Upper lobe of left lung (tissue), 6 donors: ENCODE data around the gene FAM187B. TPM values are rescaled to one million over a fixed set of nuclear protein-coding genes. Genes with fewer than 3 reads are reported as not detected.

ENCODE experiments used
- ATAC-seq, 2 donors: fragments of 200-7000 bp; cut with Tn5 transposase; one replicate each; pipeline ENCODE4 v1.9.1; 2022; ENCODE audit warnings: mild to moderate bottlenecking in 2 of 2, moderate library complexity in 2 of 2; ENCODE audit not compliant: low FRiP score in 2 of 2
- DNase-seq, 2 donors: peaks; one replicate each; pipeline ENCODE4 v3.0.0-alpha.2; 2019 to 2020
- H3K27ac ChIP-seq, 4 donors: fragments of 200-600 bp; sonication (generic); one replicate each; pipeline ENCODE4 v1.5.1; 2016 to 2019
- H3K27me3 ChIP-seq, 4 donors: fragments of 200-600 bp; sonication (generic); one replicate each; pipeline ENCODE4 v1.5.1; 2017 to 2019
- H3K36me3 ChIP-seq, 4 donors: fragments of 200-600 bp; sonication (generic); one replicate each; pipeline ENCODE4 v1.5.1; 2016 to 2019
- H3K4me1 ChIP-seq, 4 donors: fragments of 200-600 bp; sonication (generic); one replicate each; pipeline ENCODE4 v1.5.1; 2018 to 2019
- H3K4me3 ChIP-seq, 4 donors: fragments of 200-600 bp; sonication (generic); one replicate each; pipeline ENCODE4 v1.5.1; 2017 to 2019; ENCODE audit warnings: mild to moderate bottlenecking in 2 of 4, moderate library complexity in 1 of 4
- H3K9me3 ChIP-seq, 4 donors: fragments of 200-600 bp; sonication (generic); one replicate each; pipeline ENCODE4 v1.5.1; 2018 to 2019
- CTCF ChIP-seq, 6 experiments: fragments of 450-650 bp in 4 of 6; fragments of 200-600 bp in 2 of 6; sonication (generic) in 2 of 6; IDR thresholded peaks; one replicate each; pipeline ENCODE4 v1.5.1; 2016 to 2019; ENCODE audit warnings: antibody characterized with exemption in 6 of 6
- EP300 ChIP-seq, 4 donors: sonication (generic); formaldehyde crosslinking; IDR thresholded peaks; one replicate each; pipeline ENCODE4 v1.5.1; 2017; ENCODE audit warnings: antibody characterized with exemption in 4 of 4, control low read depth in 2 of 4
- POLR2A ChIP-seq, 4 donors: fragments of 450-650 bp; IDR thresholded peaks; one replicate each; pipeline ENCODE4 v1.5.1; 2016 to 2017; ENCODE audit warnings: antibody characterized with exemption in 4 of 4, mild to moderate bottlenecking in 2 of 4
- POLR2AphosphoS5 ChIP-seq, 2 donors: sonication (generic); formaldehyde crosslinking; IDR thresholded peaks; one replicate each; pipeline ENCODE4 v1.5.1; 2017; ENCODE audit warnings: antibody characterized with exemption in 2 of 2
- WGBS, 2 donors: methylation state at CpG; one replicate each; pipeline ENCODE4 v1.1.5; 2017 to 2018; 5-methylcytosine and 5-hydroxymethylcytosine counted together
- total RNA-seq, 6 donors: library from RNA; depleted of rRNA in 4 of 6; stranded (reverse); fragments of >200 nt in 4 of 6; gene quantifications; one replicate each; pipeline versions ENCODE4 v1.1.0 to v1.2.1, GENCODE V29; 2016 to 2021
- donor health status: DM: no; HTN: no; CAD: no; lungs with moderate emphysema.
- donor health status: DM: no; HTN: yes; CAD: no; lungs with severe emphysema.

The FAM187B gene
- total RNA-seq, 6 donors from 2014 or later: not detected

DNA sequence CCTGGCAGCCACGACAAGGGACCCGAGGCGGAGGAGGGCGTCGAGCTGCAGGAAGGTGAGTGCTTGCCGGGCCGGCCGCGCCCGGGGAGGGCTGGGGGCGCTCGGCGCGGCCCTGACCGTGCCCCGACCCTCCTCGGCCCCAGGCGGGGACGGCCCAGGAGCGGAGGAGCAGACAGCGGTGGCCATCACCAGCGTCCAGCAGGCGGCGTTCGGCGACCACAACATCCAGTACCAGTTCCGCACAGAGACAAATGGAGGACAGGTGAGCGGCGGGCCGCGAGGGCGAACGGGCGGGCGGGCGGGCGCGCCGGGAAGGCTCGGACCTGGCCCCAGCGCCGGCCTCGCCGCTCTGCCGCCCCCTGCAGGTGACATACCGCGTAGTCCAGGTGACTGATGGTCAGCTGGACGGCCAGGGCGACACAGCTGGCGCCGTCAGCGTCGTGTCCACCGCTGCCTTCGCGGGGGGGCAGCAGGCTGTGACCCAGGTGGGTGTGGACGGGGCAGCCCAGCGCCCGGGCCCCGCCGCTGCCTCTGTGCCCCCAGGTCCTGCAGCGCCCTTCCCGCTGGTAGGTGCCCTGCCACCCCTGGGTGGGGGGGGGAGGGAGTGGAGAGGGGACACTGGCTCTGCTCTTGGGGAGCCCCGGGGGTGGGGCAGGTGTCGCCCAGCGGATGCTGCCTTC, 41.0 kb upstream of the FAM187B start:
- peak; percentile 71 to 79 for ATAC-seq
- 14 to 33% methylated on average over 4 to 8 of the region's 66 CpGs for WGBS, 2 donors

GRCh38 chr19:35268536-35269437, 40.2 kb upstream of the FAM187B start, which contains the start of gene USF2:
Gene USF2, plus strand, starts transcription at chr19:35268962. Its CDS starts 140 bp downstream, at chr19:35269102.
- peaks cover 29 to 61% (median 43%) of the 10 kb centered on the region in 4 donors for H3K4me1 ChIP-seq
- peak within 1 kb of the TSS; percentile 82 to 89 (median 86) for H3K4me3 ChIP-seq
- DNase-seq (peak; percentile 83 to 92), ATAC-seq (no peak)
- no peaks in the 10 kb centered on the region for H3K27me3 ChIP-seq
- TF ChIP-seq CTCF (IDR thresholded peaks at IDR 0.05): no peak
- TF ChIP-seq POLR2AphosphoS5 (IDR thresholded peaks at IDR 0.05): no peak
- no peak for TF ChIP-seq POLR2A (IDR thresholded peaks at IDR 0.05)
- no peak for TF ChIP-seq EP300 (IDR thresholded peaks at IDR 0.05)
- 0% methylated on average over 1 to 28 of the region's 126 CpGs for WGBS, 2 donors
- H3K36me3 ChIP-seq: peaks cover 8 to 45% (median 33%) of the 10 kb centered on the region in 4 donors
- H3K27ac ChIP-seq: peak within 1 kb of the TSS; percentile 88 to 97 (median 92)
- no peaks in the 10 kb centered on the region for H3K9me3 ChIP-seq

More for the DNA sequence above, 41.0 kb upstream of the FAM187B start:
- Histone ChIP-seq H3K27me3 (no peaks in the 10 kb centered on the region), H3K36me3 (peaks cover 13 to 45% (median 40%) of the 10 kb centered on the region in 4 donors), H3K27ac (peak overlapping the region; percentile 88 to 97 (median 92)), H3K4me1 (peaks cover 29 to 58% (median 41%) of the 10 kb centered on the region in 4 donors), H3K4me3 (peak overlapping the region; percentile 82 to 89 (median 86)), H3K9me3 (no peaks in the 10 kb centered on the region)
- peak in 1 of 2 donors; percentile 55 for TF ChIP-seq POLR2AphosphoS5 (IDR thresholded peaks at IDR 0.05)
- TF ChIP-seq POLR2A (IDR thresholded peaks at IDR 0.05): peak in 1 of 4 donors; percentile 42
- no peak for TF ChIP-seq EP300 (IDR thresholded peaks at IDR 0.05)
- peak; percentile 75 to 90 (median 84) for TF ChIP-seq CTCF (IDR thresholded peaks at IDR 0.05)
- peak; percentile 91 to 95 for DNase-seq

GRCh38 chr19:35267818-35268535, 39.4 kb upstream of the FAM187B start:
- TF ChIP-seq POLR2AphosphoS5 (IDR thresholded peaks at IDR 0.05) (peak; percentile 57 to 62), CTCF (IDR thresholded peaks at IDR 0.05) (no peak), POLR2A (IDR thresholded peaks at IDR 0.05) (peak in 3 of 4 donors; percentile 38 to 81 (median 45))
- Histone ChIP-seq H3K36me3 (peaks cover 7 to 38% (median 25%) of the 10 kb centered on the region in 4 donors), H3K9me3 (no peaks in the 10 kb centered on the region), H3K27ac (peak overlapping the region; percentile 88 to 97 (median 92)), H3K4me1 (peaks cover 29 to 57% (median 43%) of the 10 kb centered on the region in 4 donors), H3K4me3 (peak overlapping the region; percentile 48 to 89 (median 84)), H3K27me3 (no peaks in the 10 kb centered on the region)
- WGBS, 2 donors: 0% methylated on average over 19 to 48 of the region's 100 CpGs
- DNase-seq: peak; percentile 73 to 97
- ATAC-seq: peak; percentile 65 to 91

DNA sequence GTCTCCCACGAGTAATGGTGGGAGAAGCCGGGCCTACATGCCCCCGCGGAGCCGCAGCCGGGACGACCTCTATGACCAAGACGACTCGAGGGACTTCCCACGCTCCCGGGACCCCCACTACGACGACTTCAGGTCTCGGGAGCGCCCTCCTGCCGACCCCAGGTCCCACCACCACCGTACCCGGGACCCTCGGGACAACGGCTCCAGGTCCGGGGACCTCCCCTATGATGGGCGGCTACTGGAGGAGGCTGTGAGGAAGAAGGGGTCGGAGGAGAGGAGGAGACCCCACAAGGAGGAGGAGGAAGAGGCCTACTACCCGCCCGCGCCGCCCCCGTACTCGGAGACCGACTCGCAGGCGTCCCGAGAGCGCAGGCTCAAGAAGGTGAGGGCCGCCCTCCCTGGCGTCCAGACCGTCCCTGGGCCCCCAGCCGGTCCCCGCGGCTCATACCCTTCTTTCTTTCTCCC, 38.8 kb upstream of the FAM187B start:
- TF ChIP-seq POLR2A (IDR thresholded peaks at IDR 0.05) (no peak), CTCF (IDR thresholded peaks at IDR 0.05) (no peak), EP300 (IDR thresholded peaks at IDR 0.05) (no peak), POLR2AphosphoS5 (IDR thresholded peaks at IDR 0.05) (no peak)
- no peaks in the 10 kb centered on the region for H3K27me3 ChIP-seq
- ATAC-seq (peak in 1 of 2 donors; percentile 61), DNase-seq (peak; percentile 55 to 90)
- H3K4me3 ChIP-seq: peak overlapping the region; percentile 48 to 89 (median 84)
- H3K9me3 ChIP-seq: no peaks in the 10 kb centered on the region
- peaks cover 29 to 52% (median 41%) of the 10 kb centered on the region in 4 donors for H3K4me1 ChIP-seq
- peaks cover 7 to 37% (median 25%) of the 10 kb centered on the region in 4 donors for H3K36me3 ChIP-seq
- WGBS, 2 donors: 1 to 3% methylated on average over 13 to 35 of the region's 40 CpGs
- peak overlapping the region; percentile 88 to 97 (median 92) for H3K27ac ChIP-seq
